Chondrocyte (in vitro differentiated cells): Measurements from ENCODE around the gene ARHGAP15. TPM values are rescaled to one million over a fixed set of nuclear protein-coding genes. Genes with fewer than 3 reads are reported as not detected.

ENCODE experiments used
- DNase-seq: peaks from one replicate; pipeline ENCODE4 v3.0.0; 2021; ENCODE audit warnings: mixed read lengths, low spot score
- H3K27ac Mint-ChIP-seq: one replicate; pipeline ENCODE4 v1.8.0; 2021; ENCODE audit warnings: mild to moderate bottlenecking, moderate library complexity, mixed read lengths; ENCODE audit not compliant: unreplicated experiment
- H3K27me3 Mint-ChIP-seq: 2 replicates; pipeline ENCODE4 v1.8.0; 2021; ENCODE audit warnings: low read depth, mixed read lengths
- H3K36me3 Mint-ChIP-seq: 2 replicates; pipeline ENCODE4 v1.8.0; 2021; ENCODE audit warnings: low read depth, mixed read lengths
- H3K4me1 Mint-ChIP-seq: 2 replicates; pipeline ENCODE4 v1.8.0; 2021; ENCODE audit warnings: low read depth, mild to moderate bottlenecking, mixed read lengths
- H3K4me3 Mint-ChIP-seq: one replicate; pipeline ENCODE4 v1.8.0; 2021; ENCODE audit warnings: mild to moderate bottlenecking, moderate library complexity, mixed read lengths; ENCODE audit not compliant: unreplicated experiment
- H3K9me3 Mint-ChIP-seq: 2 replicates; pipeline ENCODE4 v1.8.0; 2021; ENCODE audit warnings: low read depth, mixed read lengths
- total RNA-seq: library from RNA; stranded (reverse); gene quantifications from 3 replicates; pipeline ENCODE4 v1.2.1, GENCODE V29; 2021
- TF ChIP-seq, protein P1 (sequence below): fragments of 200-600 bp; sonication (generic); IDR thresholded peaks from 2 replicates; pipeline ENCODE4 v1.5.0; 2021; ENCODE audit warnings: antibody characterized with exemption, mild to moderate bottlenecking, moderate library complexity

The ARHGAP15 gene
- total RNA-seq, 1 donor from 2014 or later = 0.42 TPM

DNA sequence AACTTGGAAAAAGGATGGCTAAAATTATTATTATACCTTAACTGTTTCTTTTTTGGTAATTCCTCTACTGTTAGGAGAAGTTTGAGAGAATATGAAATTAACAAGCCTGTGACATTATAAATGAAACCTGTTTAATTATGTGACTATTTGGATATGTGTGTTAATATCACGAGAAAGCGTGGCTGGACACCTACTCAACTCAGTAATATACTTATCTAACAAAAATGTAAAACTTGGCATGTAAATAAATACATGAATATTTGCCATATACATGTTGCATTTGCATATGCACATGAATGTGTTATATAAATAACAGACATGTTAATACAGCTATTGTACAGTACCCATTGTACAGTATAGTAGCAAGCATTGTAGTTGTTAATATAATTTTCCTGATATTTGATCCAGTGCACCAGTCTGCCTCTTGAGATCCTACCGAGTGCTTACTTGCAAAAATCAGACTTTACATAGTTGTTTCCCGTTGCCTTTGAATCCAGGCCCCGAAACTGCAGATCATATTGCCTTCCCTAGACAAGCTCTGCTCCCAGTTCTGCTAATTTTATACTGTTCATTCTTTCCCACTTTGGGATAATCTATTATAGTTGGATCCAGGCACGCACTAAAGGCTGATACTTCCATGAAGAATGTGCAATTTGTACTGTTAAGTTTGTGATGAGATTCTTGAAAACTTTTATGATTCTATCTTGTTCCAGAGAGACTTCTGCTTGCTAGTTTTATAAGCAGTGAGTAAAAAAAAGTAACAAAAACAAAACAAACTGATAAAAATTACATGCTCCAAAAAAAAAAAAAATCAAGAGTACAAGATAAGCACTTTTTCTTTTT is 395.6 kb downstream of the ARHGAP15 start:
- H3K36me3 Mint-ChIP-seq = no peaks in the 10 kb centered on the region
- no peak for DNase-seq
- H3K4me1 Mint-ChIP-seq = peaks cover 44% of the 10 kb centered on the region
- H3K27me3 Mint-ChIP-seq = no peaks in the 10 kb centered on the region
- H3K9me3 Mint-ChIP-seq = no peaks in the 10 kb centered on the region
- TF ChIP-seq, protein P1, sequence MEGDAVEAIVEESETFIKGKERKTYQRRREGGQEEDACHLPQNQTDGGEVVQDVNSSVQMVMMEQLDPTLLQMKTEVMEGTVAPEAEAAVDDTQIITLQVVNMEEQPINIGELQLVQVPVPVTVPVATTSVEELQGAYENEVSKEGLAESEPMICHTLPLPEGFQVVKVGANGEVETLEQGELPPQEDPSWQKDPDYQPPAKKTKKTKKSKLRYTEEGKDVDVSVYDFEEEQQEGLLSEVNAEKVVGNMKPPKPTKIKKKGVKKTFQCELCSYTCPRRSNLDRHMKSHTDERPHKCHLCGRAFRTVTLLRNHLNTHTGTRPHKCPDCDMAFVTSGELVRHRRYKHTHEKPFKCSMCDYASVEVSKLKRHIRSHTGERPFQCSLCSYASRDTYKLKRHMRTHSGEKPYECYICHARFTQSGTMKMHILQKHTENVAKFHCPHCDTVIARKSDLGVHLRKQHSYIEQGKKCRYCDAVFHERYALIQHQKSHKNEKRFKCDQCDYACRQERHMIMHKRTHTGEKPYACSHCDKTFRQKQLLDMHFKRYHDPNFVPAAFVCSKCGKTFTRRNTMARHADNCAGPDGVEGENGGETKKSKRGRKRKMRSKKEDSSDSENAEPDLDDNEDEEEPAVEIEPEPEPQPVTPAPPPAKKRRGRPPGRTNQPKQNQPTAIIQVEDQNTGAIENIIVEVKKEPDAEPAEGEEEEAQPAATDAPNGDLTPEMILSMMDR = no peak
- H3K4me3 Mint-ChIP-seq = peak overlapping the region; percentile 3
- peak overlapping the region; percentile 91 for H3K27ac Mint-ChIP-seq

DNA sequence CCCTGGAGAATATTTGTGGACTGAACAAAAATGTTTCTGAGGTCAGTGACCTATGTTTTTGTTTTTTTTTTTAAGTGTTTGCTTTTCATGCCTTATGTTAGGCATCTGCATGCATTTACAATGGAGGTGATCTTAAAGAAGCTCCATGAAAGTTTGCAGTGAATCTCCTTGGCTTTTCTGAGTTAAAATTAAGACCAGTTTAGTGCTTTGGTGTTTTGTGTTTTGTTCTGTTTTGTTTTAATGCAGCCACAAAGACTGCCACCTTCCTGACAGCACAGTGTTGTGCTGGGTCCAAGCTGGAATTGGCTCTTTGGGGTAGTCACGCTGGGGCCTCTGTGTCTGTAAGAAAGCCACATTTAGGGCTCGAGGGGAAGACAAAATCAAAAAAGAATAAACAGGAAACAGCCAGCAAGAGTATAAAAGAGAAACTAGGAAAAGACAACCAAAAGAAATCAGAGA is 396.2 kb downstream of the ARHGAP15 start:
- Mint-ChIP-seq H3K27me3 (no peaks in the 10 kb centered on the region), H3K4me3 (peak overlapping the region; percentile 14), H3K4me1 (peaks cover 42% of the 10 kb centered on the region), H3K36me3 (no peaks in the 10 kb centered on the region), H3K27ac (peak overlapping the region; percentile 91), H3K9me3 (no peaks in the 10 kb centered on the region)
- DNase-seq = no peak
- TF ChIP-seq, protein P1 = peak; percentile 8

DNA sequence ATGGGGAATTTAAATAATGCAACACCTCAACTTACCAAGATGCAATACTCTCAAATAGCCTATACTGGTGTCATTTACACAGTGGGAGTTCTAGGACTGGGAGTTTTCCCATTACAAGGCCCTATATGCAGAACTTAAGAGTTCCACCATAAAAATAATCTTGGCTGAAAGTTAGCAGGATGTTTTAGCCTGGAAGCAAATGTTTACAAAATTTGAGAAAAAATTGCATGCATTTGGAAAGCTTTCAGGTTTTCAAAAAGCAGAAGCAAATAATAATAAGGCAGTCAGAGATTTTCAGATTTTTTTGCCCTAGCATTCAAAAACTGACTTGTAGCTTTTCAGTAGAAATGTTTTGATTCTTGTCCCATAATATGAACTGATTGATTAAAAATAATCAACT is 397.3 kb downstream of the ARHGAP15 start:
- H3K4me1 Mint-ChIP-seq = peaks cover 43% of the 10 kb centered on the region
- no peaks in the 10 kb centered on the region for H3K27me3 Mint-ChIP-seq
- H3K36me3 Mint-ChIP-seq = no peaks in the 10 kb centered on the region
- no peak overlapping the region for H3K27ac Mint-ChIP-seq
- H3K4me3 Mint-ChIP-seq = no peak overlapping the region
- DNase-seq = no peak
- no peaks in the 10 kb centered on the region for H3K9me3 Mint-ChIP-seq
- TF ChIP-seq, protein P1 = no peak

DNA sequence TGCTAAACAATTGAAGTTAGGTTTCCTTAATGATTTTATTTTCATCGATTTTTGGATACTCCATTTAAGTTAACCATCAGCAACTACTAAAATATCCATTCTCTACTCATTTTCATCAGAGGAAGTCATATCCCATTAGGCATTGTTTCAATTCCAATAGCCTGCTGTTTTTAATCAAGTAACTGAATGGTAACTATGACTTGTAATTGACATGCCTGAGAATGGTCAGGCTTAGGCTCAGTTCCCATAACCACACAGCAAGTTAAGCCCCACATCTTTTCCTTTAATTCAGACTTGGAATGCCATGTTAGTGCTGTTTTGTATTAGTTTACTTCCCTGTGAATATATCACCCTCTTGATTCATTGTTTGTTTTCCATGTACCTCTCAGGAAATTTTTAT is 398.8 kb downstream of the ARHGAP15 start:
- H3K27ac Mint-ChIP-seq = no peak overlapping the region
- no peaks in the 10 kb centered on the region for H3K36me3 Mint-ChIP-seq
- DNase-seq = no peak
- H3K9me3 Mint-ChIP-seq = no peaks in the 10 kb centered on the region
- H3K27me3 Mint-ChIP-seq = no peaks in the 10 kb centered on the region
- TF ChIP-seq, protein P1 = no peak
- H3K4me3 Mint-ChIP-seq = no peak overlapping the region
- peaks cover 34% of the 10 kb centered on the region for H3K4me1 Mint-ChIP-seq

DNA sequence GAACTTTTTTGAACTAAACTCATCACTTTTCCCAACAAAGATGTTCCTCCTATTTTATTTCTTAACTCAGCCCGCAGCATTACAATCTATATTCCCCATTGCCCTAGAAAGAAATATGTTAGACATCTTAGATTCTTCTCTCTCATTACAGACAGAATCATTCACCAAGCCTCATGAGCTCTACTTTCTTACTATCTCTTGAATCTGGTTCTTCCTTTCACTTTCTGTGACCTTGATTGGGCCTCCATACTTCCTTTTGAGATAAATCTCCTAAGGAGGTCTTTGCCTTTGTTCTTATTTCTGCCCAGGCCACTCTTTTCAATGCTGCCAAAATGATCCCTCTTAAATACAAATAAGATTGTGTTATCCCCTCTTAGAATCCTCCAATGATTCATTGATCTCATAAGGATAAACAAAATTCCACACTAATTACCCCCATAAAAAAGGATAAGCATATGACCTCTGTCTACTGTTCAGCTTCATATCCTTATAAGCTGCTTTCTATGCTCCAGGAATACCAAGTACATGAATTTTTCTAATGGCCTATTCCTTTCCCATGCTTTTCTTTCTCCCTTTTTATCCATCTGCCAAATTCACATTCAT is 400.0 kb downstream of the ARHGAP15 start:
- H3K4me1 Mint-ChIP-seq = peaks cover 23% of the 10 kb centered on the region
- H3K27ac Mint-ChIP-seq = no peak overlapping the region
- no peaks in the 10 kb centered on the region for H3K36me3 Mint-ChIP-seq
- DNase-seq = no peak
- no peaks in the 10 kb centered on the region for H3K9me3 Mint-ChIP-seq
- TF ChIP-seq, protein P1 = no peak
- H3K4me3 Mint-ChIP-seq = no peak overlapping the region
- no peaks in the 10 kb centered on the region for H3K27me3 Mint-ChIP-seq
